ENCODE results near the gene CMIP.

DNA sequence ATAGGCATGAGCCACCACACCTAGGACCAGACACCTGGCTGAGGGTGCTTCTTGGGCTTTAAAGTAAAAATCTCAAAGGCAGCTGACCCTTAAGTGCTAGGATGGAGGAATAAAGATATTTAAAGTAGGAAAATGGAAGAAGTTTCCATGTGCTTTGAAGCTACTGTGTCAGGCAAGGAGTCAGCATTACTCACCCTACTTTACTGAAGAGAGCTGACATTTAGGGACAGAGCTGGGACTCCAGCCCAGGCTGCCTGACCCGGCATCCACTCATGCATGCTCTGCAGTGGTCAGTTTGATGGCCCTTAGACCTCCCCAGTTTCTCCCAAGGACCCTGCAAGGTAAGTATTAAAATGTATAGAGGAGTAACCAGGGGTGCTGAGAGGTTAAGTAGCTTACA, 209.7 kb downstream of the CMIP start:
- no peak for TF ChIP-seq POLR2AphosphoS5 (IDR thresholded peaks at IDR 0.05)
- TF ChIP-seq, protein P1, sequence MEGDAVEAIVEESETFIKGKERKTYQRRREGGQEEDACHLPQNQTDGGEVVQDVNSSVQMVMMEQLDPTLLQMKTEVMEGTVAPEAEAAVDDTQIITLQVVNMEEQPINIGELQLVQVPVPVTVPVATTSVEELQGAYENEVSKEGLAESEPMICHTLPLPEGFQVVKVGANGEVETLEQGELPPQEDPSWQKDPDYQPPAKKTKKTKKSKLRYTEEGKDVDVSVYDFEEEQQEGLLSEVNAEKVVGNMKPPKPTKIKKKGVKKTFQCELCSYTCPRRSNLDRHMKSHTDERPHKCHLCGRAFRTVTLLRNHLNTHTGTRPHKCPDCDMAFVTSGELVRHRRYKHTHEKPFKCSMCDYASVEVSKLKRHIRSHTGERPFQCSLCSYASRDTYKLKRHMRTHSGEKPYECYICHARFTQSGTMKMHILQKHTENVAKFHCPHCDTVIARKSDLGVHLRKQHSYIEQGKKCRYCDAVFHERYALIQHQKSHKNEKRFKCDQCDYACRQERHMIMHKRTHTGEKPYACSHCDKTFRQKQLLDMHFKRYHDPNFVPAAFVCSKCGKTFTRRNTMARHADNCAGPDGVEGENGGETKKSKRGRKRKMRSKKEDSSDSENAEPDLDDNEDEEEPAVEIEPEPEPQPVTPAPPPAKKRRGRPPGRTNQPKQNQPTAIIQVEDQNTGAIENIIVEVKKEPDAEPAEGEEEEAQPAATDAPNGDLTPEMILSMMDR (IDR thresholded peaks at IDR 0.05): no peak

All from esophagus muscularis mucosa (tissue), 3 donors.